ENCODE measurements around the gene EPHB6.

GRCh38 chr7:142812437-142813215, 42.2 kb upstream of the EPHB6 start:
- no peak for TF ChIP-seq CTCF (IDR thresholded peaks at IDR 0.05; ENCODE audit: low read depth, low read length, poor library complexity, severe bottlenecking)
- TF ChIP-seq EZH2phosphoT487 (IDR thresholded peaks at IDR 0.05; ENCODE audit: borderline replicate concordance, low read length): no peak

All from DOHH2 (cell line).